GM19023 (cell line): ENCODE data around the gene LMLN.
"Not testable (repeated sequence)": the region's sequence is repeated elsewhere in the genome, so short reads cannot be mapped to it uniquely, and the experiment has no call there.

Experiments used
- ATAC-seq: cut with Tn5 transposase; IDR thresholded peaks from one replicate; pipeline ENCODE4 v1.9.1; 2021; ENCODE audit warnings: mild to moderate bottlenecking, moderate library complexity; ENCODE audit not compliant: unreplicated experiment

LMLN gene

GRCh38 chr3:198076722-198077308 lies 116.8 kb downstream of the LMLN start:
- ATAC-seq, result no peak

DNA sequence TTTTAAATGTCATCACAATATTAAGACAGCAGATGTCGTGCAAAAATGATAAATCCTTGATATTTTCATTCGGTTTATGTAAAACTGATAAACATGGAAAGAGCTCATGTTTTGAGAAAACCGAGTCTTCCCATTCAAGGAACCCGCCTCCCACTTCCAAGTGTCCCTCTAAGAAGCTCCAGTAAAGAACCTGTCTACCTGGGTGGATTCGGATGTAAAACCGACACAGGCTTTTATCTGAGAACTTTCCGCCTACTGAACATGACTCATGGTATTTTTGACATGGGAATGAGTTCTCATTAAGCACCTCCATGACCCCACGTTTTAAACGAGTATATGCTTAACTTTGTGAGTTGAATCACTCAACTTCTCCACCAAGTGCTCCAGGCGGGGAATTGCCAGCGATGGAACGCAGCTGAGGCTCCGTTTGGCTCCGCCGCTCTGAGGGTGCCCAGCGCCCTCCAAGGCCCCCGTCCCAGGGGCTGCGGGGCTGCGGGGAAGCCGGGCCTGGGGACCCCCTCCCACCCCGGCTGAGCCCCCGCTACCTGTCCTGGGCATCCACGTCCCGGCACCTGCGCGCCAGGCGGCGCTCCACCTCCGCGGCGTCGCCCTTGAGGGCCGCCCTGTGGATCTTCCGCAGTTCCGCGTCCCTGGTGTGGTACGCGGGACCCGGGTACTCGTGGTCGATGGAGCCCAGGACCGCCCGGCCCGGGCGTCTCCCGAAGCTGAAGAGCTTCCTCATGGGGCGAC lies 119.9 kb downstream of the LMLN start:
- peak; percentile 17 for ATAC-seq

DNA sequence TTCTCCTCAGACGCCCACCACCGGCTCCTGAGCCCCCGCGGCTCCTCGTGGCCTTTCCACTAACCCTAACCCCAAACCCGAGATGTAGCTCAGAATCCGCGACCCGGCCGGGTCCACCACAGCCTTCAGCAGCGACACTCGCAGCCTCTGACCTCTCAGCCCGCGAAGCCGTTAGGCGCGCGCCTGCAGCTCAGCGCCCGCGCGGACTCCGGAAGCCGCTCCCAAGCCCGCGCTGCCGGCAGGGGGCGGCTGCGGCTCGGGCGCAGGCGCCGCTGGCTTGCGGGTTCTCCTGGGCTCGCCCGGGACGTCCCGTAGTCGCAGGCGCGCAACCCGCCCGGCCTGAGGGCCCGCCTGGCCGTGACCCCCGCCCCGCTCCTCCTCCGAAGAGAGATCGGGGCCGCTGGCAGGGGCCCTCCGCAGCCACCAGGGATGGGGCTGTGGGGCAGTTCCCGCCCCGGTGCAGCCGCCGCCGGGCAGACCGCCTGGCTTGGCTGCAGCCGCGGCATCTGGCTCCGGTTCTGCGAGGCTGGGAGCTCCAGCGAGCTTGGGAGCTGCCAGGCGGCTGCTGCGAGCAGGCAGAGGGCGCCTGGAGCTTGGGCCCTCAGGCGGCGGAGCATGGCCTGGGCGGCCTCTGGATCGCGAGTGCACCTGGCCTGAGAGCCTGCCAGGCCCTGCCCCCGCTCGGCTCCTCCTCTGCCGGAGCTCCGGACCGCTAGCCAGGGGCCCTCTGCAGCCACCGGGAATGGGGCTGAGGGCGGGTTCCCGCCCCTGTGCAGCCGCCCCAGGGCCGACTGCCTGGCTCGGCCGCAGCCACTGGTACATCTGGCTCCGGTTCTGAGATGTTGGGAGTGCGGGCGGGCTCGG lies 120.7 kb downstream of the LMLN start:
- ATAC-seq, result peak; percentile 82

DNA sequence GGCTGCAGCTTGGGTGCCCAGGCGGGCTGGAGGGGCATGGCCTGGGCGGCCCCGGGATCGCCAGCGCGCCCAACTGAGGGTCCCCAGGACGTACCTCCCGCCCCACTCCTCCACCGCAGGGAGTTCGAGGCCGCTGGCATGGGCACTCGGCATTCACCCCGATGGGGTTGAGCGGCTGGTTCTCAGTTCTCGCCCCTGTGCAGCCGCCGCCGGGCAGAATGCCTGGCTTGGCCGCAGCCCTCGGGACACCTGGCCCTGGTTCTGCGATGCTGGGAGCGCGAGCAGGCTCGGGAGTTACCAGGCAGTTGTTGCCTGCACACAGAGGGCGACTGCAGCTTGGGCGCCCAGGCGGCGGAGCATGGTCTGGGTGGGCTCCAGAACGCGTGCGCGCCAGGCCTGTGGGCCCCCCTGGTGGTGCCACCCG lies 121.4 kb downstream of the LMLN start:
- no peak for ATAC-seq

DNA sequence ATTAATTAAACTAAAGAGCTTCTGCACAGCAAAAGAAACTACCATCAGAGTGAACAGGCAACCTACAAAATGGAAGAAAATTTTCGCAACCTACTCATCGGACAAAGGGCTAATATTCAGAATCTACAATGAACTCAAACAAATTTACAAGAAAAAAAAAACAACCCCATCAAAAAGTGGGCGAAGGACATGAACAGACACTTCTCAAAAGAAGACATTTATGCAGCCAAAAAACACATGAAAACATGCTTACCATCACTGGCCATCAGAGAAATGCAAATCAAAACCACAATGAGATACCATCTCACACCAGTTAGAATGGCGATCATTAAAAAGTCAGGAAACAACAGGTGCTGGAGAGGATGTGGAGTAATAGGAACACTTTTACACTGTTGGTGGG lies 122.2 kb downstream of the LMLN start:
- not testable (repeated sequence) for ATAC-seq

DNA sequence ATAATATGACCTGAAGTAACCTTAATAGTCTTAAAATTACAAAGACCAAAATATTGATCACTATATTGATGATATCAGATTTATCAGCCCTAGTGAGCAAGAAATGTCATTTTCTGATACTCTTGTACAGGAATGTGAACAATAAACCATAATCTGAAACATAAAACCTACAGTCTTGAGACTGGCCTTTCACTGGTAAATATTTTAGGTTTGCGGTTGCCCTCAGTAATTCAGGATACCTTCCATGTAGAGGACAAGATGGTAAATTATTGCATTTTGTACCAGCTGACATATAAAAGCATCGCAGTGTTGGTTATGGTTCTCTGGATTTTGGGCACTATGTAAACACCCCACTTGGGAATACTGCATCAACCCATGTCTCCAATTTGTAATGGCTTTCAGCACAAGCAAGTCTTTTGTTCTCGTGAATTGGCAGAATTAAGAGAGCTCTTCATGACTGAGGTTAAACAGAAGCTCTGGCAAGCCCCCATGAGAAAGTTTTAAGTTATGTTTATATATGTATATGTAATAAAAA lies 128.5 kb downstream of the LMLN start:
- ATAC-seq, result no peak

DNA sequence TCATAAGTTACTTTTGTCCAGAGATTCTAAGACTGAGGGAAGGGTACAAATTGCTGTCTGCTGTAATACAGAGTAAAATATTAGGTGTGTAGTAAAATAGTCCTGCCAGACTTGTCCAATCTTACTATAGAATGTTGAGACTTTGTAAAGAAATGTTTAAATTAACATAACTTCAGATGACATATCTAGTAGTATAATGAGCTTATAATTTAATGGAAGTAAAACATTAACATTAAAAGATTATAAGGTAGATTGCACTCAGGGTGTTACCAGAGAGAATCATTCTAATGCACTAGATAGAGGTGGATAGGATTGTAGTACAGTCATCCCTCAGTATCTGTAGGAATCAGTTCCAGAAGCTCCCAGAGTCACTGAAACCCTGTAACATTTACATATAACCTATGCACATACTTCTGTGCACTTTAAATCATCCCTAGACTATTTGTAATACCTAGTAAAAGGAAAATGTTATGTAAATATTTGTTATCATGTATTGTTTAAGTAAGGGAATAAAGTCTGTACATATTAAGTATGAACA lies 130.8 kb downstream of the LMLN start:
- no peak for ATAC-seq

GRCh38 chr3:198092276-198092675 lies 132.3 kb downstream of the LMLN start:
- ATAC-seq, result no peak

GRCh38 chr3:198093112-198093679 lies 133.2 kb downstream of the LMLN start:
- ATAC-seq, result no peak
